Measurements from ENCODE around the gene RAB11FIP3.
"Not testable (repeated sequence)": the region's sequence is repeated elsewhere in the genome, so short reads cannot be mapped to it uniquely, and the experiment has no call there.

Gene RAB11FIP3

DNA sequence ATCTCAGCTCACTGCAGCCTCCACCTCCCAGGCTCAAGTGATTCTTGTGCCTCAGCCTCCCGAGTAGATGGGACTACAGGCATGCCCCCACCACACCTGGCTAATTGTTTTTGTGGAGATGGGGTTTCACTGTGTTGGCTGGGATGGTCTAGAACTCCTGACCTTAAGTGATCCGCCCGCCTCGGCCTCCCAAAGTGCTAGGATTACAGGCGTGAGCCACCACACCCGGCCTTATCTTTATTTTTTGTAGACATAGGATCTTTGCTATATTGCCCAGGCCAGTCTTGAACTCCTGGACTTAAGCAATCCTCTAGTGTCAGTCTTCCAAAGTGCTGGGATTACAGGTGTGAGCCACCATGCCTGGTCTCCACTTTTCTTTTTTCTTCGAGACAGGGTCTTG lies 44.0 kb downstream of the RAB11FIP3 start:
- H3K27ac ChIP-seq (ENCODE audit: low read depth, low read length); H3K4me3 ChIP-seq (ENCODE audit: low read depth, low read length); H3K79me2 ChIP-seq (ENCODE audit: control insufficient read depth, insufficient read depth, low read length, unreplicated experiment); H2AFZ ChIP-seq (ENCODE audit: low read length, unreplicated experiment); H3K27me3 ChIP-seq (ENCODE audit: insufficient read depth, low read length); H3K4me1 ChIP-seq (ENCODE audit: control insufficient read depth, insufficient read depth, low read length, unreplicated experiment); H3K36me3 ChIP-seq (ENCODE audit: insufficient read depth, low read length): not testable (repeated sequence)

DNA sequence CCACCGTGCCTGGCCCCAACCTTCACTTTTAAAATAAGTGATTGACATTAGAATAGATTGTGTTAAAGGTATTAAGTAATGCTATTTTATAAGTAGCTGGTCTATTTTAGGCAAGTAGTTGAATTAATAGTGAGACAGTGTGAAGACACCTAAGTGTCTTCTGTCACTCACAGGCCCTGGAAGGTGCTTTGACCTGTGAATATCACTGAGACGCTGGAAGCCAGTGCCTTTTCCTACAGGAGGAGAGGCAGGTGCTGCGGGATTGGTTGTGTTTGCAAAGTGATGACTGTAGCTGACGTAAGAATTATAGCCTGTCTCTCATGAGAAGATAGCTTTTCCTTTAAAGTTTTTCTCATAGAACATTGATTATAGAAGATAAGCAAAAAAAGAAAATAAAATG lies 45.0 kb downstream of the RAB11FIP3 start:
- no peak overlapping the region for H3K4me3 ChIP-seq (ENCODE audit: low read depth, low read length)
- no peak overlapping the region for H2AFZ ChIP-seq (ENCODE audit: low read length, unreplicated experiment)
- no peak overlapping the region for H3K27ac ChIP-seq (ENCODE audit: low read depth, low read length)
- H3K27me3 ChIP-seq (ENCODE audit: insufficient read depth, low read length), result no peaks in the 10 kb centered on the region
- H3K4me1 ChIP-seq (ENCODE audit: control insufficient read depth, insufficient read depth, low read length, unreplicated experiment), result no peaks in the 10 kb centered on the region
- no peaks in the 10 kb centered on the region for H3K36me3 ChIP-seq (ENCODE audit: insufficient read depth, low read length)
- H3K79me2 ChIP-seq (ENCODE audit: control insufficient read depth, insufficient read depth, low read length, unreplicated experiment), result no peaks in the 10 kb centered on the region

DNA sequence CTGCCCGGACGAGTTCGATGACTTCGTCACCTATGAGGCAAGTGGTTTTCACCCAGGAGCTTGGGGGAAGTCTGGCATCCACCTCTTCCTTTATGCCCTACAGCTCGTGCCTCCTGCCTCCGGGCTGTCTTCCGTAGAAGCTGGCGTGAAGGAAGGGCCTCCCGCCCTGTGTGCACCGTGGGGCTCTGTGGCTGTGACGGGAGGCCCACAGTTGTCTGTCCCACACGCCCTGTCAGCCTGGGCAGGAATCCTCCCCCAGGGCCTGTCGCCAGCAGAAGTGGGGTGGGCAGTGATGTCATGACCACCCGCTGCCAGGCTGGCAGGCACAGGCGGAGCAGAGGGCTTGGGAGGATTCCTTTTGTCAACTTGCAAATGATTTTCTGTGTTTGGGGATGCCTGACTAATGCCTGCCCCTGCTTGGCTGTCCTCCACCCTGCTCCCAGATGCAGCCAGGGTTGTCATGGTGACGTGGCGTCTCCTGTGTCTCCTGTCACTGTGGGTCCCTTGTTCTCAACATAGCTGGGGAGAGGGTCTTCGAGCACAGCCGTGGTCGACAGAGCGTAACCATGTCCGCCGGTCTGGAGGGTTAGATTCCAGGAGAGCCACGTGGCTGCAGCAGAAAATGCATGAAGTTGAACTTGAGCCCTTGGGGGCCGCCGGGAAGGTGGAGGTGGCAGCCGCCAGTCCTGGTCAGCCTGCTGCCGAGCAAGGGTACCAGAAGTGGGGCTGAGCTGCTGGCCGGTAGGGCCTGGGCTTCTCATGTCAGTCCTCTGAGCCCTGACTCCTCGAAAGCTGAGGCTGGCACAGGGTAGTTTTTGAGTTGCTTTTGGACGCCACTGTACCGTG lies 46.1 kb downstream of the RAB11FIP3 start:
- no peaks in the 10 kb centered on the region for H3K79me2 ChIP-seq (ENCODE audit: control insufficient read depth, insufficient read depth, low read length, unreplicated experiment)
- H3K27me3 ChIP-seq (ENCODE audit: insufficient read depth, low read length), result no peaks in the 10 kb centered on the region
- H3K36me3 ChIP-seq (ENCODE audit: insufficient read depth, low read length), result no peaks in the 10 kb centered on the region
- H2AFZ ChIP-seq (ENCODE audit: low read length, unreplicated experiment), result no peak overlapping the region
- H3K4me3 ChIP-seq (ENCODE audit: low read depth, low read length), result no peak overlapping the region
- H3K4me1 ChIP-seq (ENCODE audit: control insufficient read depth, insufficient read depth, low read length, unreplicated experiment), result no peaks in the 10 kb centered on the region
- no peak overlapping the region for H3K27ac ChIP-seq (ENCODE audit: low read depth, low read length)

DNA sequence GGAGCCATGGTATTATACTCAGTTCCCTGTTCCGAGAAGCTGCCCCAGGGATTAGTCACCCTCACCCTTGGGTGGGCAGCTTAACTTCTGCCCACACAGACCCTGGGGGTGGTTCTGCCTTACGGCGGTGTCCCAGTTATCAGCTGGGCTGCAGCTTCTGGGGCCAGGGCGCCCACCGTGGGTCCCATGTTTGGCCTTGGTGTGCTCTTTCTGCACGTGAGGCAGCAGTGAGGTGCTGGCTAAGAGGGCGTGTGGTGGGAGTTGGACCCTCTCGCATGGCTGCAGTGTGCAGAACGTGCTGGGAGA lies 46.7 kb downstream of the RAB11FIP3 start:
- no peak overlapping the region for H3K27ac ChIP-seq (ENCODE audit: low read depth, low read length)
- H3K27me3 ChIP-seq (ENCODE audit: insufficient read depth, low read length), result no peaks in the 10 kb centered on the region
- H3K4me3 ChIP-seq (ENCODE audit: low read depth, low read length), result no peak overlapping the region

DNA sequence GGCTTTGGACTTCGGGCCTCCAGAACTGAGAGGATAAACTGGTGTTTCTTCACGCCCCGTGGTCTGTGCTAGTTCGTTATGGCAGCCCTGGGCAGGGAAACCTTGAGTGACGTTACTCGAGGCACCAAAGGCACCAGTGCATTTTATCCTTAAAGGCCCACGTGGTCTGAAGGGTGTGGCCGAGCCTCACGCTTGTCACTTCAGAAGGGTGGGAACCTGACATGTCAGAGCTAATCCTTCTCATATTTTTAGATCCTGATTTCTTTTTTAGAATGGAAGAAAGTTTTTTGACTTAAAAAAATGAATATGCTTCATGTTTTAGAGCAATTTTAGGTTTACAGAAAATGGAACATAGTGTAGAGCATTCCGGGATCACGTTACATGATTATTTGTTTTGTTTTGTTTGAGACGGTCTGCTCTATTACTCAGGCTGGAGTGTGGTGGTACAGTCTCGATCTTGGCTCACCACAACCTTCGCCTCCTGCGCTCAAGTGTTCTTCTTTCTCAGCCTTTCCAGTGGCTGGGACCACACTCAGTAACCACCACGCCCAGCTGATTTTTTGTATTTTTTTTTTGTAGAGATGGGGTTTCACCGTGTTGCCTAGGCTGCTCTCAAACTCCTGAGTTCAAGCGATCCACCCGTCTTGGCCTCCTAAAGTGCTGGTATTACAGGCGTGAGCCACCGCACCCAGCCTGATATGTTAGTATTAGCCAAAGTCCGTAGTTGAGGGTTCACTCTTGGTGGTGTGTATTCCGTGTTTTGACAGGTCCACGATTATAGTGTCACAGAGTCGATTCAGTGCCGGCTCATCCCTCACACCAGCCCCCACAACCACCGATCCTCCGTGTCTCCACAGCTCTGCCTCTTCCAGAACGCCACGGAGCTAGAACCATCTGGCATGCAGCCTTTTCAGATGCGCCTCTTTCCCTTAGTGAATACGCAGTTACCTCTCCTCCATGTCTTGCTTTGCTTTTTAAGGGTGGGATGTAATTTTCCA lies 47.9 kb downstream of the RAB11FIP3 start:
- Histone ChIP-seq H3K27me3 (ENCODE audit: insufficient read depth, low read length) (no peaks in the 10 kb centered on the region), H3K4me3 (ENCODE audit: low read depth, low read length) (no peak overlapping the region), H3K36me3 (ENCODE audit: insufficient read depth, low read length) (no peaks in the 10 kb centered on the region), H3K4me1 (ENCODE audit: control insufficient read depth, insufficient read depth, low read length, unreplicated experiment) (no peaks in the 10 kb centered on the region), H3K79me2 (ENCODE audit: control insufficient read depth, insufficient read depth, low read length, unreplicated experiment) (no peaks in the 10 kb centered on the region), H2AFZ (ENCODE audit: low read length, unreplicated experiment) (no peak overlapping the region), H3K27ac (ENCODE audit: low read depth, low read length) (no peak overlapping the region)

More for the DNA sequence above, 46.7 kb downstream of the RAB11FIP3 start:
- no peaks in the 10 kb centered on the region for H3K79me2 ChIP-seq (ENCODE audit: control insufficient read depth, insufficient read depth, low read length, unreplicated experiment)
- H3K4me1 ChIP-seq (ENCODE audit: control insufficient read depth, insufficient read depth, low read length, unreplicated experiment), result no peaks in the 10 kb centered on the region
- H3K36me3 ChIP-seq (ENCODE audit: insufficient read depth, low read length), result no peaks in the 10 kb centered on the region
- H2AFZ ChIP-seq (ENCODE audit: low read length, unreplicated experiment), result no peak overlapping the region

DNA sequence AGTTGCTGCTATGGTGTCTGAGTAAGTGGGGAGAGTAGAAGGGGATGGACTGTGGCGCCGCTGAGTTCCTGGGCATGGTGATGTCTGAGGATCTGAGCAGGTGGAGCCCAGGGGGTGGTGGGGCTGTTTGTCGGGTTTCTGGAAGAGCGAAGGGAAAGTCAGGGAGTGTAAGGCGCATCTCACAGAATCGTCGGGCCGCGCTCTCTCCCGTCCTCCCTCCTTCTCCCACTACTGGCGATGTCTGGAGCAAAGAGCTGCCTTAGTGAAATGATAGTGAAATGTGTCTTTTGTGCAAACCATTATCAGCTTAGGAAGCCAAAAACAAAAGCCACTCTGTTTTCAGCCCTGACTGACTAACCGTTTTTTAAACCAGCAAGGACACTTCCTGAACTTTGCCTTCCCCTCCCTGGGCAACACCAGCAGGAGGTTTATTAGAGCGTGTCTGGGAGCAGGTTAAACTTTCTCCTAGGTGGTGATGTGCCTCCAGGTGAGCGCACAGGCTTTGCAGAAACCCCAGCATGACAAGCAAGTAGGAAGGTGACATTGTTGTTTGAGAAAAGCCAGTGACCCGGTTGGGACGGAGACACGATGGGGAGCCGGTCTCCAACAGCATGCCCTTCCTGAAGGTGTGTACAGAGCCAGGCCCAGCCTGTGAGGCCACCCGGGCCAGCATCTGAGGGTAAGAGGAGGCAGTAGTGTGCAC lies 49.1 kb downstream of the RAB11FIP3 start:
- H3K4me1 ChIP-seq (ENCODE audit: control insufficient read depth, insufficient read depth, low read length, unreplicated experiment), result no peaks in the 10 kb centered on the region
- no peaks in the 10 kb centered on the region for H3K36me3 ChIP-seq (ENCODE audit: insufficient read depth, low read length)
- H3K79me2 ChIP-seq (ENCODE audit: control insufficient read depth, insufficient read depth, low read length, unreplicated experiment), result no peaks in the 10 kb centered on the region
- H2AFZ ChIP-seq (ENCODE audit: low read length, unreplicated experiment), result no peak overlapping the region
- H3K27me3 ChIP-seq (ENCODE audit: insufficient read depth, low read length), result no peaks in the 10 kb centered on the region
- no peak overlapping the region for H3K27ac ChIP-seq (ENCODE audit: low read depth, low read length)
- H3K4me3 ChIP-seq (ENCODE audit: low read depth, low read length), result no peak overlapping the region

DNA sequence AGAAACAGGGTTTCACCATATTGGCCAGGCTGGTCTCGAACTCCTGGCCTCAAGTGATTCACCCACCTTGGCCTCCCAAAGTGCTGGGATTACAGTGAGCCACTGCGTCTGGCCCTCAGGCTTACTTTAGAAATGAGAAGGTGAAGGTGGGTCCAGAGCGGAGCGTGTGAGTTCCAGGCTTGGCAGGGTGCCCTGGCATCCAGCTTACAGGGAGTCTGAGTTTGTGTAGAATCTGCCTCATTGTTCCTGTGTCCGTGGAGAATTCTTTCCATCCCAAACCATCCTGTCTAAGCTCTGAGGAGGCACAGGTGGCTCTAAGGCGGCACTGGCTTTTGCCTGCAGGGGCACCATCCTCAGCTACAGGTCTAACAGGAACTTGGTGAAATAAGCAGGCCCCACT lies 50.6 kb downstream of the RAB11FIP3 start:
- Histone ChIP-seq H3K36me3 (ENCODE audit: insufficient read depth, low read length) (no peaks in the 10 kb centered on the region), H3K4me1 (ENCODE audit: control insufficient read depth, insufficient read depth, low read length, unreplicated experiment) (no peaks in the 10 kb centered on the region), H3K27me3 (ENCODE audit: insufficient read depth, low read length) (no peaks in the 10 kb centered on the region), H3K4me3 (ENCODE audit: low read depth, low read length) (no peak overlapping the region), H3K79me2 (ENCODE audit: control insufficient read depth, insufficient read depth, low read length, unreplicated experiment) (no peaks in the 10 kb centered on the region), H2AFZ (ENCODE audit: low read length, unreplicated experiment) (no peak overlapping the region), H3K27ac (ENCODE audit: low read depth, low read length) (no peak overlapping the region)

DNA sequence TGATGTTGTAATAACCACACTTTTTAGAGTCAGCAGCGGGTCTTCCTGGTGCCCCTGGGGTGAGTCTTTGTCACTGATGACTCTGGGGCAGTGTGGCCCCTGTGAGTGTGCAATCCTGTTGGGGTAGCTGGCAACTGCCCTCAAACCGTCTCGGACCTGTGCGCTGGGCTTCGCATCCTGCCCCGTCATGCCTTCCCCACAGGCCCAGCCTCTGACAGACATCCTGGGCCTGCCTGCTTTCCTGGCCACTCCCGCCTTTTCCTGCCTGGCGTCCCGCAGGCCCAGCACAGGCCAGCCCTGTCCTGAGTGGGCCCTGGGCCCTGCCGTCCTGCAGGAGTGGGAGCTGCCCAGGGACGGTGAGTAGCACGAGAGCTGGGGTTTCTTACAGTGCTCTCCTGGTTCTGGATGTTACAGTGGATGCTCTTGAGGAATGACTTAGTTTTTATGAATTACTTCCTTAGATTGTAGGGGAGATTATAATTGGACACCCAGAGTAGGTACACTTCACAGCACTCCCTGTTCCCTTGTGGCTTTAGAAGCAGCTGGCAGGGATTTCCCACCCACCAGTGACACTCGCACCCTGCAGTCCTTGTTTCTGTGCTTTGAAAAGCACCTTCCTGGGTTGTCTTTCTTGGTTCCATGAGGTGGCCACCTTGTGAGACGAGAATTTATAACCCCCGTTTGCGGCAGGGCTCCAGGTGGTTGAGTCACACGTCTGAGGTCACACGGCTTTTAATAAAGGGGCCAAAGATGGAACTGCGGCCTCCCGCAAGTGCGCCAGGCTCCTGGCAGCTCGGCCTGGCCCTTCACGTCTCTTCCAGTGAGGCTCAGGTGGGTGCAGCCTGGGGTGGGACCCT lies 52.1 kb downstream of the RAB11FIP3 start:
- Histone ChIP-seq H3K27ac (ENCODE audit: low read depth, low read length) (no peak overlapping the region), H3K4me3 (ENCODE audit: low read depth, low read length) (no peak overlapping the region), H3K27me3 (ENCODE audit: insufficient read depth, low read length) (no peaks in the 10 kb centered on the region), H3K4me1 (ENCODE audit: control insufficient read depth, insufficient read depth, low read length, unreplicated experiment) (no peaks in the 10 kb centered on the region), H3K36me3 (ENCODE audit: insufficient read depth, low read length) (no peaks in the 10 kb centered on the region), H3K79me2 (ENCODE audit: control insufficient read depth, insufficient read depth, low read length, unreplicated experiment) (no peaks in the 10 kb centered on the region), H2AFZ (ENCODE audit: low read length, unreplicated experiment) (no peak overlapping the region)

DNA sequence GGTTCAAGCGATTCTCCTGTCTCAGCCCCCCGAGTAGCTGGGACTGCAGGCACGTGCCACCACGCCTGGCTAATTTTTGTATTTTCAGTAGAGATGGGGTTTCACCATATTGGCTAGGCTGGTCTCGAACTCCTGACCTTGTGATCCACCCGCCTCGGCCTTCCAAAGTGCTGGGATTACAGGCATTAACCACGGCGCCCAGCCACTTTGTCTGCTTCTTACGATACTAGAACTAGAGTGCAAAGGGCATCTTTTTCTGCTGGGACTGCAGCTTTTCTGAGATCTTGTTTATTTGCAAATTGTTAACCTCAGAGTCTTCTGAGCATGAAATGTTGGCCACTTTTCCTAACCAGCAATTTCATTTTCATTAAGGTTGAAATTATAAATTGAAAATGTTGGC lies 52.8 kb downstream of the RAB11FIP3 start:
- H3K4me3 ChIP-seq (ENCODE audit: low read depth, low read length), result not testable (repeated sequence)

More for the DNA sequence above, 52.8 kb downstream of the RAB11FIP3 start:
- not testable (repeated sequence) for H3K36me3 ChIP-seq (ENCODE audit: insufficient read depth, low read length); H3K79me2 ChIP-seq (ENCODE audit: control insufficient read depth, insufficient read depth, low read length, unreplicated experiment); H2AFZ ChIP-seq (ENCODE audit: low read length, unreplicated experiment); H3K27me3 ChIP-seq (ENCODE audit: insufficient read depth, low read length); H3K27ac ChIP-seq (ENCODE audit: low read depth, low read length); H3K4me1 ChIP-seq (ENCODE audit: control insufficient read depth, insufficient read depth, low read length, unreplicated experiment)
